DMS153 treated with DMSO at 0.1 percent for 48 hours (cell line): ENCODE results near the gene CAMK2D.
"Not testable (repeated sequence)": the region's sequence is repeated elsewhere in the genome, so short reads cannot be mapped to it uniquely, and the experiment has no call there.

Experiments used
- DNase-seq: peaks from one replicate; lab custom pipeline; 2025; ENCODE audit not compliant: unreplicated experiment; lab: John Stamatoyannopoulos, UW

The CAMK2D gene

GRCh38 chr4:113763923-113764322 lies 2.4 kb upstream of the CAMK2D start:
- DNase-seq, result not testable (repeated sequence)

- DNase-seq, result peak; percentile 72
Measured at GRCh38 chr4:113763029-113763285, 1.4 kb upstream of the CAMK2D start.

- DNase-seq, result peak; percentile 97
Measured at GRCh38 chr4:113762186-113763028, 869 bp upstream of the CAMK2D start.

- no peak for DNase-seq
Measured at GRCh38 chr4:113760795-113761619, 531 bp downstream of the CAMK2D start.

GRCh38 chr4:113760094-113760794 lies 1.3 kb downstream of the CAMK2D start:
- DNase-seq, result no peak

- peak; percentile 36 for DNase-seq
Measured at GRCh38 chr4:113759696-113760093, 1.8 kb downstream of the CAMK2D start.

- no peak for DNase-seq
Measured at GRCh38 chr4:113758372-113758771, 3.2 kb downstream of the CAMK2D start.

- DNase-seq, result no peak
Measured at GRCh38 chr4:113757486-113757885, 4.1 kb downstream of the CAMK2D start.

GRCh38 chr4:113756005-113756410 lies 5.5 kb downstream of the CAMK2D start:
- no peak for DNase-seq

- DNase-seq, result no peak
Measured at GRCh38 chr4:113750734-113751133, 10.8 kb downstream of the CAMK2D start.

- no peak for DNase-seq
Measured at GRCh38 chr4:113750296-113750695, 11.2 kb downstream of the CAMK2D start.

- DNase-seq, result no peak
Measured at GRCh38 chr4:113749178-113749577, 12.4 kb downstream of the CAMK2D start.

GRCh38 chr4:113747949-113748348 lies 13.6 kb downstream of the CAMK2D start:
- DNase-seq, result no peak

- no peak for DNase-seq
Measured at GRCh38 chr4:113745711-113746110, 15.8 kb downstream of the CAMK2D start.

GRCh38 chr4:113744667-113745240 lies 16.8 kb downstream of the CAMK2D start:
- DNase-seq, result no peak

GRCh38 chr4:113743690-113744089 lies 17.8 kb downstream of the CAMK2D start:
- DNase-seq, result no peak

- no peak for DNase-seq
Measured at GRCh38 chr4:113742643-113743042, 18.9 kb downstream of the CAMK2D start.

GRCh38 chr4:113741956-113742355 lies 19.6 kb downstream of the CAMK2D start:
- no peak for DNase-seq

GRCh38 chr4:113740857-113741379 lies 20.6 kb downstream of the CAMK2D start:
- no peak for DNase-seq

- DNase-seq, result no peak
Measured at GRCh38 chr4:113739197-113739596, 22.3 kb downstream of the CAMK2D start.

GRCh38 chr4:113738251-113738650 lies 23.3 kb downstream of the CAMK2D start:
- no peak for DNase-seq
